GM18861 (cell line): ENCODE measurements around the gene RING1.

ENCODE experiments used
- ATAC-seq: cut with Tn5 transposase; IDR thresholded peaks from one replicate; pipeline ENCODE4 v1.9.1; 2021; ENCODE audit not compliant: unreplicated experiment

Gene RING1

GRCh38 chr6:33171880-33172687, 36.2 kb upstream of the RING1 start:
- no peak for ATAC-seq

GRCh38 chr6:33172688-33173534, 35.4 kb upstream of the RING1 start:
- no peak for ATAC-seq

GRCh38 chr6:33173535-33174180, 34.6 kb upstream of the RING1 start:
- no peak for ATAC-seq

DNA sequence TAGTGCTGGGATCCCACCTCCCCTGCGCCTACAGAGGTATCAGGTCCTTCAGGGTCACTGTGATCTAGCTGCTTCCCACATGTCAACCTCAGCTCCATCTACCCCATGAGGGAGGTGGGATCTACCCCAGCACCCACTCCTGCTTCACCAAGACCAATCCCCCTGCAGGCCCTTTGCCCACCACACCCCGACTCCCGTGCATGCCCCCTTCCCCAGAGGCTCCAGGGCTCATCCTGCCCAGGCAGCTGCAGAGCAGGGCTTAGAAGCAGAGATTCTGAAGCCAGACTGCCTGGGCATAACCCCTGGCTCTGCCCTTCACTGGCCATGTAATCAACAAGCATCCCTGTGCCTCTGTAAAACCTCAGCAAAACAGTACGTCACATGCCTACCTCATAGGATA, 33.5 kb upstream of the RING1 start:
- ATAC-seq = no peak

GRCh38 chr6:33175436-33176069, 32.7 kb upstream of the RING1 start:
- no peak for ATAC-seq

DNA sequence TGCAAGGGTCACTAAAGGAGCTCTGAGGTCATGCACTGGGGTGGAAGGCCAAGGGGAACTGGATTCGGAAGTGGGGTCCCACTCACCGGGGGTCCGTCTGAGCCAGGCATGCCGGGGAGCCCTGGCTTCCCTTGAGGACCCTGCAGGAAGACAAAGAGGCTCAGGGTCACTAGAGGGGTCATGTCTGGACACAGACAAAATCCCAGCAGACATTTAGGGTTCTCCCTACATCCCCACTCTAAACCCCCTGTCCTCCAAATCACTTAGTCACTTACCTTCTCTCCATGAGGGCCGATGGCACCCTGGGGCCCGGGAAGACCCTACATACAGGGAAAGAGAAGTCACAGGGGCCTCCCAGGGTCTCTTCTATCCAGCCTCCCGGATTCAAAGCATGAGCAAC, 31.4 kb upstream of the RING1 start:
- no peak for ATAC-seq

- no peak for ATAC-seq
Measured at GRCh38 chr6:33177552-33178446, 30.5 kb upstream of the RING1 start.

- no peak for ATAC-seq
Measured at GRCh38 chr6:33178755-33179475, 29.4 kb upstream of the RING1 start.

DNA sequence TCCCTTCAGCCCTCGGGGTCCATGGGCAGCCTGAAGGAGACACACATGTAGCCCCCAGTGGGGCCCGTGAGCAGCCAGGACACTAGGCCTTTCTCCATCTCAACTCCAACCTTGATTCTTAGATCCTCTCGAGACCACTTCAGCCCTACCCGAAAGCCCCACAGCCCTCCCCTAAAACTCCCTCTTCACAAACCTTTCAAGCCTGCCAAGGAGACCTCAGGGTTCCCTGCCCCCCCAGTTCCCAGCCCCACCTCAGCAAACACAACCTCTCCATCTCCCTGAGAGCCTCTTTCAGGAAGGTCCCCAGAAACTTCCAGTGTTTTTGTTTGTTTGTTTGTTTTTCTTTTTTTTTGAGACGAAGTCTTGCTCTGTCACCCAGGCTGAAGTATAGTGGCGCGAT, 27.2 kb upstream of the RING1 start:
- no peak for ATAC-seq

DNA sequence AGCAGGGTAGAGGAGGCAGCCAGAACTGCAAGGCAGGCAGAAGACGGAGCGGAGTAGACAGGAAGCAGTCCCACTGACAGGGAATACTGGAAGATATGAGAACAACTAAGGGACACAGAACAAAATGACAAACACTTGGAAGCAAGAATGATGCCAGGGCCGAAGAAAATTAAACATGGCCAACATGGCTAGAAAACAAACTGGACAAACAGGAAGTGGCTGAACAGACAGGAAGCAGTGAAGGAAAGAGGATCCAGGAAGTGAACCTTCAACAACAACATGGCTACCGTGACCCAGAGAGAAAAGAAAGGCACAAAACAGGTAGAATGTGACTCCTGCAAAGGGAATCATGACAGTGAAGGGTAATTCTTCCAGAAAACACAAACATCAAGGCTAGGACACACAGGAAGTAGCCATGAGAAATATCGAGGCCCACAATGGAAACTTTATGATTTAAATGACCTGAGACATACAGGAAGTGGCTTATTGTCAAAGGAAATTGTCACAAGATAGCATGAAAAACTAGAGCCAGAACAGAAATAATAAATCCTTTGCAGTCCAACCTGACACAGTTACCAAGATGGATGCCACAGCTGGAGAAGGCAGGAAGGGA, 25.1 kb upstream of the RING1 start:
- no peak for ATAC-seq

GRCh38 chr6:33185190-33185589, 23.1 kb upstream of the RING1 start:
- ATAC-seq = no peak

GRCh38 chr6:33185654-33186187, 22.6 kb upstream of the RING1 start:
- ATAC-seq = no peak

DNA sequence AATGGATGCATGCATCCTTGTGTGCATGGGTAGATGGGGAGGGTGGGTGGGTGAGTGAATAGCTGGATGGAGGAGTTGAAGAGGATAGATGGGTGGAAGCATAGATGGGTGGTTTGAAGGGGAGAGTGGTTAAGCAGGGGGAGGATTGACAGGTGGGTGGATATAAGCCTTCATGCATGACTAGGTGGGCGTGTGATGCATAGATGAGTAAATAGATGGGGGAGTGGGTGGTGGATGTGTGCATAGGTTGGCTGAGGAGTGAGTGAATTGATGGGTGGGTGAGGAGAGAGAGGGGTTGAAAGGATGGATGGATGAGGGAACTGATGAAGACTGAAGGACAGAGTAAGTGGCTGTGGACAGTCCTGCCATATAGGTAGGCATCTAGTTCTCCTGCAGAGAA, 20.5 kb upstream of the RING1 start:
- no peak for ATAC-seq

GRCh38 chr6:33189164-33189563, 19.1 kb upstream of the RING1 start:
- ATAC-seq = no peak

- no peak for ATAC-seq
Measured at GRCh38 chr6:33189625-33190448, 18.5 kb upstream of the RING1 start.

DNA sequence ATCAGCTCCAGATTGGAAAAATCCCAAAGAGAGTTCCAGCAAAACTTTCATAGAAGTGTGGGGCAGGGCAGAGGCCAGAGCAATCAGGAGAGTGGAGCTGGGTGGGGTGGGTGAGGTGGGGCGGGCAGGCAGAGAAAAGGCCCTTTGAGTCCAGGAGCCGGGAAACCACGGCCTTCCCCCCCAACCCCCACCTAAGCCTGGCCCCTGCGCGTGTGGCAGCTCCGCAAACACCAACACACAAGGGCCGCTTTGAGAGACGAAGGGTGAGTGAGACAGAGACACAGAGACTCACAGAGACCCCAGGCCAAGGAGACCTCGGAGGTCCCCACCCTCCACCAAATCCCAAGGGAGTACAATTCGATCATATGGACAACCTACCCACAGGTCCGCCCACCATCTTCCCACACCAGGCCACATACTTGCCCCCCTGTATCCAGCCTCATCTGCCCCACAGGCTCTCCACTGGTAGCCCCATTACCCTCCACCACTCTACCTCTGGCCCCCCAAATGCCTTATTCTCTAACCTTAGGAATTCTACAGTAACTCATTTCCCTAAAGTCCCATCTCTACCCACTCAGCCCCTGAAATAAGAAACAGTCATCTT, 17.7 kb upstream of the RING1 start:
- no peak for ATAC-seq

DNA sequence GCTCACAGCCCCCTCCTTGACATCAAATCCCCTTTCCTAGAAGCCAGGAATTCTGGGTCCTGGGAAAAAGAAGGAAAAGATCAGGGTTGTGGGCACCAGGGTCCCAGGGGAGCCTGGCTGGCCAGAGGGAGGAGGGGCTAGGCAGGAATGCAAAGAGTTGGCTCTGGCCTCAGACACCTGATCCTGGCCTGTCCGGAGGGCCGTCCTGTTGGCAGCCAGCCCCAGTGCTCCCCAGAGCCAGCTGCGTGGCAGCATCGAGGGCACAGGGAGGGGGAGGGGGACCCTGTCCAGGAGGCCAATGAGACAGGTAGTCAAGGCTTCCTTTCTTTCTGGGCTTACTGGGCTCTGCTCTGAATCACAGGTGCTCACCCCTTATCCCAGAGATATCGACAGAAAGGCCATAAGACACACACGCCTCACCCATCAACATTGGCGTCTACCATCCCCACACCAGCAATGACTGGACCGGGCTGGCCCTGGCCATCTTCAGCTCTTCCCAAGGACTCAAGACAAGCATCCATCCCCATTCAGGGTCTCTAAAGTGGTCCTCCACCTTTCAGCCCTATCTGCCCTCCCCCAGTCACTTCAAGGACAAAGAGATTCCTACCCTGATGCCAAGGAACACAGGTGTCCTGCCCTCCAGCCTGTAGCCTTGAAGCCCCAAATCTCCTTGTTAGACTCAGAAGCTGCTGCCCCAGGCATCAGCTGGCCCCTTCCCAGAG, 16.8 kb upstream of the RING1 start:
- no peak for ATAC-seq
